Left kidney (tissue), 2 donors: ENCODE measurements around the gene CCNG1. TPM values are rescaled to one million over a fixed set of nuclear protein-coding genes. Genes with fewer than 3 reads are reported as not detected.

Source experiments
- DNase-seq: peaks from one replicate; pipeline ENCODE4 v3.0.0-alpha.2; 2013
- polyA plus RNA-seq: library from polyadenylated mRNA; unstranded; fragments of 120-200 nt; gene quantifications from one replicate; pipeline ENCODE4 v1.2.1, GENCODE V29; 2013; ENCODE audit not compliant: insufficient read length

Gene CCNG1
- polyA plus RNA-seq, 1 donor: 238 TPM

GRCh38 chr5:163478982-163479271 lies 41.5 kb downstream of the CCNG1 start:
- no peak for DNase-seq

GRCh38 chr5:163489055-163489744 lies 51.8 kb downstream of the CCNG1 start:
- no peak for DNase-seq

GRCh38 chr5:163489745-163490075 lies 52.3 kb downstream of the CCNG1 start:
- no peak for DNase-seq

Other genes with a start within 250 kb of the CCNG1 start
- 54.0 TPM for gene NUDCD2, start 22.5 kb downstream of the CCNG1 start, polyA plus RNA-seq
- gene HMMR, start 23.0 kb downstream of the CCNG1 start, polyA plus RNA-seq: 30.0 TPM
- gene MAT2B, start 68.0 kb downstream of the CCNG1 start, polyA plus RNA-seq: 107 TPM